HepG2 (cell line): Measurements from ENCODE around the gene NEMP2. TPM values are rescaled to one million over a fixed set of nuclear protein-coding genes. Genes with fewer than 3 reads are reported as not detected.

Source experiments
- ARID5B ChIP-seq: IDR thresholded peaks from 2 replicates; pipeline ENCODE4 v1.4.0; 2020; ENCODE audit warnings: mild to moderate bottlenecking, missing genetic modification reagents
- HDAC6 ChIP-seq: fragments of 200-600 bp; sonication (generic); IDR thresholded peaks from 2 replicates; pipeline ENCODE4 v1.7.0; 2017; ENCODE audit warnings: mild to moderate bottlenecking, antibody characterized with exemption, low read length, low read depth
- HNRNPUL1 ChIP-seq: fragments of 200-400 bp; formaldehyde crosslinking; IDR thresholded peaks from 2 replicates; pipeline ENCODE4 v1.6.1; 2017; ENCODE audit warnings: low read depth, mild to moderate bottlenecking, low read length, moderate library complexity
- HOXA5 ChIP-seq: sonication (generic); formaldehyde crosslinking; IDR thresholded peaks from 2 replicates; pipeline ENCODE4 v1.4.0; 2020; ENCODE audit warnings: missing genetic modification reagents
- KLF11 ChIP-seq: IDR thresholded peaks from 2 replicates; pipeline ENCODE4 v1.6.1; 2016; ENCODE audit warnings: missing compliant biosample characterization
- MEIS1 ChIP-seq: sonication (generic); formaldehyde crosslinking; IDR thresholded peaks from 2 replicates; pipeline ENCODE4 v1.9.0; 2021; ENCODE audit warnings: mild to moderate bottlenecking, missing genetic modification reagents, moderate library complexity, borderline replicate concordance
- NFIB ChIP-seq: sonication (generic); formaldehyde crosslinking; IDR thresholded peaks from 2 replicates; pipeline ENCODE4 v1.9.0; 2021; ENCODE audit warnings: missing genetic modification reagents, mild to moderate bottlenecking, borderline replicate concordance
- NR1H2 ChIP-seq: sonication (generic); formaldehyde crosslinking; IDR thresholded peaks from 2 replicates; pipeline ENCODE4 v1.8.1; 2022; ENCODE audit warnings: low read depth, missing genetic modification reagents, borderline replicate concordance
- POLR2AphosphoS5 ChIP-seq: IDR thresholded peaks from 2 replicates; pipeline ENCODE4 v1.6.1; 2012; ENCODE audit warnings: low read depth, low read length
- SIN3A ChIP-seq: IDR thresholded peaks from 2 replicates; pipeline ENCODE4 v1.6.1; 2011; ENCODE audit warnings: low read depth, mild to moderate bottlenecking, control low read depth, low read length, borderline replicate concordance
- SMYD3 ChIP-seq: sonication (generic); formaldehyde crosslinking; IDR thresholded peaks from 2 replicates; pipeline ENCODE4 v1.8.1; 2023; ENCODE audit warnings: mild to moderate bottlenecking, missing genetic modification reagents
- TAF1 ChIP-seq: sonication (generic); formaldehyde crosslinking; IDR thresholded peaks from 2 replicates; pipeline ENCODE4 v1.4.0; 2020; ENCODE audit warnings: missing genetic modification reagents
- TCF7L2 ChIP-seq: IDR thresholded peaks from 2 replicates; pipeline ENCODE4 v1.6.1; 2011; ENCODE audit warnings: mild to moderate bottlenecking, low read depth, low read length, moderate library complexity
- TMF1 ChIP-seq: sonication (generic); formaldehyde crosslinking; IDR thresholded peaks from 2 replicates; pipeline ENCODE4 v1.8.1; 2022; ENCODE audit warnings: low read depth, missing genetic modification reagents
- XRCC5 ChIP-seq: fragments of 200-400 bp; formaldehyde crosslinking; optimal IDR thresholded peaks from 2 replicates; pipeline ENCODE3; 2017; ENCODE audit warnings: mild to moderate bottlenecking, low read length
- ZBTB43 ChIP-seq: sonication (generic); formaldehyde crosslinking; conservative IDR thresholded peaks from 2 replicates; pipeline ENCODE4 v1.4.0; 2020; ENCODE audit warnings: missing genetic modification reagents
- ZNF234 ChIP-seq: sonication (generic); formaldehyde crosslinking; conservative IDR thresholded peaks from 2 replicates; pipeline ENCODE4 v1.5.1; 2020; ENCODE audit warnings: mild to moderate bottlenecking, missing genetic modification reagents
- ZNF281 ChIP-seq: sonication (generic); formaldehyde crosslinking; IDR thresholded peaks from 2 replicates; pipeline ENCODE4 v1.4.0; 2020; ENCODE audit warnings: missing genetic modification reagents, borderline replicate concordance
- ZNF354B ChIP-seq: sonication (generic); formaldehyde crosslinking; IDR thresholded peaks from 2 replicates; pipeline ENCODE4 v1.8.0; 2022; ENCODE audit warnings: mild to moderate bottlenecking, missing genetic modification reagents
- ZNF468 ChIP-seq: sonication (generic); formaldehyde crosslinking; IDR thresholded peaks from 2 replicates; pipeline ENCODE4 v1.8.0; 2022; ENCODE audit warnings: mild to moderate bottlenecking, moderate library complexity, missing genetic modification reagents
- ZNF570 ChIP-seq: sonication (generic); formaldehyde crosslinking; IDR thresholded peaks from 2 replicates; pipeline ENCODE4 v1.4.0; 2020; ENCODE audit warnings: mild to moderate bottlenecking, missing genetic modification reagents, borderline replicate concordance
- ZNF775 ChIP-seq: sonication (generic); formaldehyde crosslinking; IDR thresholded peaks from 2 replicates; pipeline ENCODE4 v1.4.0; 2020; ENCODE audit warnings: missing genetic modification reagents, mild to moderate bottlenecking, moderate library complexity, borderline replicate concordance
- ZSCAN25 ChIP-seq: sonication (generic); formaldehyde crosslinking; IDR thresholded peaks from 2 replicates; pipeline ENCODE4 v1.8.0; 2022; ENCODE audit warnings: mild to moderate bottlenecking, missing genetic modification reagents
- polyA plus RNA-seq, 8 experiments: library from polyadenylated mRNA; depleted of rRNA in 3 of 8; stranded (reverse) in 7 of 8; unstranded in 1 of 8; fragments of >200 nt; fragmentation: Illumina TruSeq in 4 of 8; extraction: Trizol in 4 of 8; gene quantifications; 2 replicates each; pipeline versions ENCODE4 v1.2.1 to v1.2.3, GENCODE V29; 2011 to 2016; ENCODE audit warnings: low read depth in 4 of 8, missing spikeins in 1 of 8, mixed read lengths in 1 of 8; ENCODE audit not compliant: insufficient read depth in 1 of 8
- total RNA-seq, 5 experiments: library from RNA; depleted of rRNA; stranded (reverse); fragments of >200 nt; fragmentation: Illumina TruSeq; extraction: Trizol; gene quantifications; 2 replicates each; pipeline ENCODE4 v1.2.3, GENCODE V29; 2016; ENCODE audit warnings: low read depth in 1 of 5

Gene NEMP2
- total and polyA plus RNA-seq, 2 of the 13 experiments (the other 11 are each of a cell fraction or from before 2014, with no cell fraction given): 2.4 to 9.8 TPM

- TF ChIP-seq ARID5B: peak; percentile 24; the same call in 1 of the 2 replicates
- TF ChIP-seq TCF7L2: no peak
- no peak for TF ChIP-seq ZNF468 (CRISPR knock-in tag)
- no peak for TF ChIP-seq NR1H2 (CRISPR knock-in tag)
- TF ChIP-seq NFIB (CRISPR knock-in tag): no peak
- no peak for TF ChIP-seq ZNF570
- TF ChIP-seq SIN3A: no peak
- no peak for TF ChIP-seq ZNF354B (CRISPR knock-in tag)
- no peak for TF ChIP-seq MEIS1 (CRISPR knock-in tag)
- TF ChIP-seq XRCC5: no peak
- TF ChIP-seq SMYD3 (CRISPR knock-in tag): no peak
- no peak for TF ChIP-seq ZSCAN25 (CRISPR knock-in tag)
- TF ChIP-seq TMF1: no peak
- no peak for TF ChIP-seq HOXA5
- TF ChIP-seq HNRNPUL1: no peak
- TF ChIP-seq TAF1 (CRISPR knock-in tag): no peak
- no peak for TF ChIP-seq ZNF281 (CRISPR knock-in tag)
- no peak for TF ChIP-seq POLR2AphosphoS5
- TF ChIP-seq ZNF234: no peak
- TF ChIP-seq ZNF775 (CRISPR knock-in tag): no peak
- TF ChIP-seq ZBTB43 (CRISPR knock-in tag): 0 out of 2 replicates have a peak, but pooled peaks have one; percentile 38
- no peak for TF ChIP-seq HDAC6
- no peak for TF ChIP-seq KLF11 (CRISPR knock-in tag)
These were observed 43.9 kb upstream of the NEMP2 start (continued) for GRCh38 chr2:190578158-190579057.
